HG03135 (cell line): ENCODE measurements around the gene ZNF331.

ENCODE experiments used
- ATAC-seq: cut with Tn5 transposase; IDR thresholded peaks from one replicate; pipeline ENCODE4 v1.9.1; 2021; ENCODE audit warnings: mild to moderate bottlenecking, moderate library complexity; ENCODE audit not compliant: unreplicated experiment

The ZNF331 gene

GRCh38 chr19:53520547-53521372, 17.2 kb upstream of the ZNF331 start:
- peak; percentile 94 for ATAC-seq

GRCh38 chr19:53521373-53522202, 16.4 kb upstream of the ZNF331 start:
- ATAC-seq, result no peak

GRCh38 chr19:53525922-53526321, 12.0 kb upstream of the ZNF331 start:
- ATAC-seq, result no peak

- no peak for ATAC-seq
These were observed 7.3 kb upstream of the ZNF331 start for GRCh38 chr19:53530622-53531021.

- ATAC-seq, result no peak
These were observed 6.5 kb upstream of the ZNF331 start for GRCh38 chr19:53531457-53531856.

- no peak for ATAC-seq
These were observed 5.6 kb upstream of the ZNF331 start for GRCh38 chr19:53532362-53532761.

GRCh38 chr19:53536225-53536548, 1.8 kb upstream of the ZNF331 start:
- no peak for ATAC-seq

- peak; percentile 14 for ATAC-seq
These were observed 824 bp upstream of the ZNF331 start for GRCh38 chr19:53537121-53537520.

GRCh38 chr19:53538378-53539109, 599 bp downstream of the ZNF331 start:
- no peak for ATAC-seq

- ATAC-seq, result no peak
These were observed 2.1 kb downstream of the ZNF331 start for GRCh38 chr19:53540091-53540490.

GRCh38 chr19:53541971-53542370, 4.0 kb downstream of the ZNF331 start:
- no peak for ATAC-seq

GRCh38 chr19:53545271-53546065, 7.5 kb downstream of the ZNF331 start:
- ATAC-seq, result no peak

- no peak for ATAC-seq
These were observed 9.0 kb downstream of the ZNF331 start for GRCh38 chr19:53546758-53547513.

GRCh38 chr19:53549340-53549739, 11.4 kb downstream of the ZNF331 start:
- ATAC-seq, result no peak

GRCh38 chr19:53552001-53552721, 14.2 kb downstream of the ZNF331 start:
- ATAC-seq, result no peak

- ATAC-seq, result no peak
These were observed 15.2 kb downstream of the ZNF331 start for GRCh38 chr19:53553156-53553555.

GRCh38 chr19:53553865-53554791, 16.2 kb downstream of the ZNF331 start:
- ATAC-seq, result peak; percentile 61

GRCh38 chr19:53554804-53555203, 16.9 kb downstream of the ZNF331 start:
- ATAC-seq, result no peak
